GDM1 (cell line): ENCODE results near the gene DCLRE1C.
A peak's percentile ranks its signal among the peaks of the same experiment; 100 is the strongest.
"Not testable (repeated sequence)": the region's sequence is repeated elsewhere in the genome, so short reads cannot be mapped to it uniquely, and the experiment has no call there.

Experiments
- DNase-seq: peaks from one replicate; lab custom pipeline; 2025; lab: John Stamatoyannopoulos, UW

DCLRE1C gene

GRCh38 chr10:14884082-14884481, 69.8 kb downstream of the DCLRE1C start:
- DNase-seq = no peak

- no peak for DNase-seq
Measured at GRCh38 chr10:14880229-14880628, 73.7 kb downstream of the DCLRE1C start.

- no peak for DNase-seq
Measured at GRCh38 chr10:14879928-14880193, 74.0 kb downstream of the DCLRE1C start.

GRCh38 chr10:14879124-14879927, 74.6 kb downstream of the DCLRE1C start:
- DNase-seq = no peak

- peak; percentile 95 for DNase-seq
Measured at GRCh38 chr10:14878266-14879123, 75.4 kb downstream of the DCLRE1C start, which contains the start of gene SUV39H2. SUV39H2 (plus strand) TSS chr10:14878866; CDS start chr10:14878889, 23 bp downstream.

GRCh38 chr10:14876764-14877163, 77.1 kb downstream of the DCLRE1C start:
- DNase-seq = no peak

- no peak for DNase-seq
Measured at GRCh38 chr10:14875941-14876340, 78.0 kb downstream of the DCLRE1C start.

GRCh38 chr10:14873090-14873760, 80.7 kb downstream of the DCLRE1C start:
- no peak for DNase-seq

- not testable (repeated sequence) for DNase-seq
Measured at GRCh38 chr10:14864871-14865270, 89.0 kb downstream of the DCLRE1C start.

- DNase-seq = not testable (repeated sequence)
Measured at GRCh38 chr10:14864466-14864865, 89.4 kb downstream of the DCLRE1C start.

GRCh38 chr10:14860791-14861190, 93.1 kb downstream of the DCLRE1C start:
- no peak for DNase-seq

GRCh38 chr10:14859775-14860174, 94.1 kb downstream of the DCLRE1C start:
- DNase-seq = no peak

- no peak for DNase-seq
Measured at GRCh38 chr10:14859043-14859442, 94.9 kb downstream of the DCLRE1C start.

- no peak for DNase-seq
Measured at GRCh38 chr10:14858338-14858960, 95.4 kb downstream of the DCLRE1C start.

GRCh38 chr10:14855453-14855852, 98.4 kb downstream of the DCLRE1C start:
- no peak for DNase-seq

- DNase-seq = no peak
Measured at GRCh38 chr10:14852236-14852635, 101.7 kb downstream of the DCLRE1C start.
